Fibroblast of lung (primary cell): ENCODE measurements around the gene FGF16. TPM values are rescaled to one million over a fixed set of nuclear protein-coding genes. Genes with fewer than 3 reads are reported as not detected.
"Not testable (repeated sequence)": the region's sequence is repeated elsewhere in the genome, so short reads cannot be mapped to it uniquely, and the experiment has no call there.

Source experiments
- DNase-seq, 2 donors: peaks; one replicate each; pipeline versions ENCODE4 v3.0.0 to v3.0.0-alpha.2; 2010; ENCODE audit warnings: low read depth in 2 of 2
- H2AFZ ChIP-seq: 2 replicates; pipeline ENCODE4 v1.5.1; 2012; ENCODE audit warnings: low read length, control low read depth, inconsistent platforms
- H3K27ac ChIP-seq: 2 replicates; pipeline ENCODE4 v1.5.1; 2011; ENCODE audit warnings: low read length, control low read depth; ENCODE audit not compliant: insufficient read depth
- H3K27me3 ChIP-seq: 2 replicates; pipeline ENCODE4 v1.5.1; 2011; ENCODE audit warnings: mild to moderate bottlenecking, low read length; ENCODE audit not compliant: control insufficient read depth, insufficient read depth
- H3K36me3 ChIP-seq: 2 replicates; pipeline ENCODE4 v1.5.1; 2011; ENCODE audit warnings: low read length; ENCODE audit not compliant: control insufficient read depth, insufficient read depth
- H3K4me1 ChIP-seq: 2 replicates; pipeline ENCODE4 v1.5.1; 2011; ENCODE audit warnings: low read length; ENCODE audit not compliant: control insufficient read depth, insufficient read depth; ENCODE audit errors: extremely low read depth
- H3K4me2 ChIP-seq: 2 replicates; pipeline ENCODE4 v1.5.1; 2011; ENCODE audit warnings: low read length, control low read depth; ENCODE audit not compliant: insufficient read depth; ENCODE audit errors: extremely low read depth
- H3K4me3 ChIP-seq, 4 experiments: fragments of 200-600 bp in 1 of 4; sonication (generic) in 1 of 4; replicated peaks in 1 of 4; 2 replicates each; pipeline ENCODE4 v1.5.1; 2011 to 2016; ENCODE audit warnings: low read length in 4 of 4, low read depth in 3 of 4, mild to moderate bottlenecking in 3 of 4, control low read depth in 2 of 4, inconsistent platforms in 1 of 4, mixed read lengths in 1 of 4; ENCODE audit not compliant: insufficient read depth in 1 of 4; ENCODE audit errors: control extremely low read depth in 1 of 4
- H3K79me2 ChIP-seq: 2 replicates; pipeline ENCODE4 v1.5.1; 2012; ENCODE audit warnings: mild to moderate bottlenecking, low read length, inconsistent platforms; ENCODE audit not compliant: control insufficient read depth, insufficient read depth
- H3K9ac ChIP-seq: 2 replicates; pipeline ENCODE4 v1.5.1; 2011; ENCODE audit warnings: mild to moderate bottlenecking, low read length, control low read depth; ENCODE audit not compliant: insufficient read depth
- H3K9me3 ChIP-seq: 2 replicates; pipeline ENCODE4 v1.5.1; 2012; ENCODE audit warnings: low read depth, low read length; ENCODE audit not compliant: control insufficient read depth, insufficient read depth
- H4K20me1 ChIP-seq: 2 replicates; pipeline ENCODE4 v1.5.1; 2011; ENCODE audit warnings: low read length; ENCODE audit not compliant: control insufficient read depth, insufficient read depth; ENCODE audit errors: extremely low read depth
- CTCF ChIP-seq, 2 donors: IDR thresholded peaks in 1 of 2; conservative IDR thresholded peaks in 1 of 2; 1 replicate in 1 of 2; 2 replicates in 1 of 2; pipeline ENCODE4 v1.5.1; 2011 to 2012; ENCODE audit warnings: low read length in 2 of 2, control low read depth in 1 of 2, inconsistent platforms in 1 of 2, low read depth in 1 of 2, mild to moderate bottlenecking in 1 of 2
- EZH2 ChIP-seq: IDR thresholded peaks from 2 replicates; pipeline ENCODE4 v1.5.1; 2012; ENCODE audit warnings: low read length, control low read depth, mild to moderate bottlenecking; ENCODE audit errors: missing control alignments
- polyA plus RNA-seq, 2 donors: library from polyadenylated mRNA; depleted of rRNA in 1 of 2; stranded (reverse) in 1 of 2; unstranded in 1 of 2; fragments of >200 nt; gene quantifications; 2 replicates each; pipeline ENCODE4 v1.2.1, GENCODE V29; 2011 to 2012; ENCODE audit warnings: missing spikeins in 1 of 2
- total RNA-seq: library from RNA; depleted of rRNA; stranded (reverse); fragments of >200 nt; gene quantifications from 2 replicates; pipeline ENCODE4 v1.2.1, GENCODE V29; 2014

FGF16 gene
- total and polyA plus RNA-seq, 2 donors (not counting 1 experiment from before 2014, with no cell fraction given) = not detected

- H3K36me3 ChIP-seq = no peaks in the 10 kb centered on the region
- no peak overlapping the region for H3K4me2 ChIP-seq
- no peaks in the 10 kb centered on the region for H3K4me1 ChIP-seq
- H4K20me1 ChIP-seq = no peaks in the 10 kb centered on the region
- no peaks in the 10 kb centered on the region for H3K27me3 ChIP-seq
- no peak overlapping the region for H3K4me3 ChIP-seq
- H3K79me2 ChIP-seq = no peaks in the 10 kb centered on the region
- H2AFZ ChIP-seq = no peak overlapping the region
- no peak overlapping the region for H3K9ac ChIP-seq
- H3K27ac ChIP-seq = no peak overlapping the region
- H3K9me3 ChIP-seq = no peaks in the 10 kb centered on the region
- TF ChIP-seq EZH2 = no peak
- TF ChIP-seq CTCF (conservative IDR thresholded peaks at IDR 0.05 in 1 of 2, IDR thresholded peaks at IDR 0.05 in 1 of 2; ENCODE audit: low read depth in 1 of 2, low read length in 2 of 2) = no peak
- DNase-seq = no peak
These were observed 36.9 kb downstream of the FGF16 start for GRCh38 chrX:77484045-77484444.

DNA sequence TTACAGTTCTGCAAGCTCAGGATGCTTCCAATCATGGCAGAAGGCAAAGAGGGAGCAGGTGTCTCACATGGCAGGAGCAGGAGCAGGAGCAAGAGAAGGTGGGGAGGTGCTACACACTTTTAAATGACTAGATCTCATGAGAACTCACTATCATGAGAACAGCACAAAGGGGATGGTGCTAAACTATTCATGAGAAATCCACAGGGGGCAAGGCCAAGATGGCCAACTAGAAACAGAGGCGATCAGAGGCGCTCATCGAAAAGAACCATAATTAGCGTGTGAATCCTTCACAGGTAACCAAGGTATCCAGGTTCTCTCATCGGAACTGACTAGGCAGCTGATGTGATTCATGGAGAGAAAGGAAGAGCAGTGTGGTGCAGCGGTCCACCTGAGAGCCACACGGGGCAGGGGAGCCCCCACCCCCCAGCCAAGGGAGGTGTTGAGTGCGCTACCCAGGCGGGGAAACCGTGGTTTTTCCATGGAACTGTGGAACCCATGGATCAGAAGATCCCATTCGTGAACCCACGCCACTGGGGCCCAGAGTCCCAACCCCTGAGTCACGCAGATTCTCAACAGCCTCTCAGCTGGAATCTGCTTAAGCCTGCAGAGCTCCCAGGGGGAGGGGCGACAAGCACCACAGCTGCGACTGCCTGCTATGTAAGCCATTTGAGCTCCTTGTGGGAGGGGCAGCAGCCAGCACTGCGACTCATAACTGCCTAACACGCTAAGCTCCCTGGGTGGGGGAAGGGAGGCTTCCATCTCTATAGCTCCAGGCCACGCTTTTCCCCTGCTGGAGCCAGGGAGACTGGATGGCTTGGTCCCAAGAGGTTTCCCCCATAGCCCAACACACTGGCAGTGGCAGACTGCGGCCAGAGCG lies 46.7 kb downstream of the FGF16 start:
- Histone ChIP-seq H2AFZ (peak overlapping the region; percentile 24), H3K4me2 (no peak overlapping the region), H3K4me3 (no peak overlapping the region), H3K4me1 (no peaks in the 10 kb centered on the region), H3K27me3 (no peaks in the 10 kb centered on the region), H3K9me3 (no peaks in the 10 kb centered on the region), H3K79me2 (no peaks in the 10 kb centered on the region), H3K27ac (no peak overlapping the region), H3K36me3 (no peaks in the 10 kb centered on the region), H3K9ac (no peak overlapping the region), H4K20me1 (no peaks in the 10 kb centered on the region)
- peak; percentile 73 to 82 for DNase-seq
- TF ChIP-seq EZH2 (no peak), CTCF (conservative IDR thresholded peaks at IDR 0.05 in 1 of 2, IDR thresholded peaks at IDR 0.05 in 1 of 2; ENCODE audit: low read depth in 1 of 2, low read length in 2 of 2) (no peak)

DNA sequence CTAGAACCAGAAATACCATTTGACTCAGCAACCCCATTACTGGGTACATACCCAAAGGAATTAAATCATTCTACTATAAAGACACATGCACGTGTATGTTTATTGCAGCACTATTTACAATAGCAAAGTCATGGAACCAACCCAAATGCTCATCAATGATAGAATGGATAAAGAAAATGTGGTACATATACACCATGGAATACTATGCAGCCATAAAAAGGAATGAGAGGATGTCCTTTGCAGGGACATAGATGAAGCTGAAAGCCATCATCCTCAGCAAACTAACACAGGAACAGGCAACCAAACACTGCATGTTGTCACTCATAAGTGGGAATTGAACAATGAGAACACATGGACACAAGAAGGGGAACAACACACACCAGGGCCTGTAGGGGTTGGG lies 53.0 kb downstream of the FGF16 start:
- H3K4me1 ChIP-seq, H3K4me3 ChIP-seq, H3K79me2 ChIP-seq, DNase-seq, H3K9ac ChIP-seq, H3K27me3 ChIP-seq, H2AFZ ChIP-seq, H3K4me2 ChIP-seq, H4K20me1 ChIP-seq, H3K27ac ChIP-seq, H3K36me3 ChIP-seq, H3K9me3 ChIP-seq: not testable (repeated sequence)
